GM19438 (cell line): Measurements from ENCODE around the gene MCAT.
"Not testable (repeated sequence)": the region's sequence is repeated elsewhere in the genome, so short reads cannot be mapped to it uniquely, and the experiment has no call there.

ENCODE experiments used
- ATAC-seq: cut with Tn5 transposase; IDR thresholded peaks from one replicate; pipeline ENCODE4 v1.9.1; 2021; ENCODE audit warnings: low read depth; ENCODE audit not compliant: unreplicated experiment

MCAT gene

GRCh38 chr22:43155789-43156188, 12.6 kb upstream of the MCAT start:
- ATAC-seq, result no peak

- ATAC-seq, result no peak
These were observed 11.8 kb upstream of the MCAT start for GRCh38 chr22:43154887-43155536.

GRCh38 chr22:43153899-43154298, 10.7 kb upstream of the MCAT start:
- no peak for ATAC-seq

GRCh38 chr22:43152357-43153071, 9.3 kb upstream of the MCAT start:
- no peak for ATAC-seq

- no peak for ATAC-seq
These were observed 8.8 kb upstream of the MCAT start for GRCh38 chr22:43152003-43152356.

GRCh38 chr22:43151251-43152002, 8.2 kb upstream of the MCAT start, which contains the start of gene TSPO:
TSS of gene TSPO (plus strand) at chr22:43151559. CDS start at chr22:43159239, 7,680 bp downstream.
- no peak for ATAC-seq

GRCh38 chr22:43150731-43151206, 7.6 kb upstream of the MCAT start:
- no peak for ATAC-seq

- ATAC-seq, result no peak
These were observed 5.4 kb upstream of the MCAT start for GRCh38 chr22:43148581-43148980.

GRCh38 chr22:43147821-43148220, 4.6 kb upstream of the MCAT start:
- ATAC-seq, result no peak

- ATAC-seq, result not testable (repeated sequence)
These were observed 3.1 kb upstream of the MCAT start for GRCh38 chr22:43146332-43146731.

- ATAC-seq, result not testable (repeated sequence)
These were observed 2.2 kb upstream of the MCAT start for GRCh38 chr22:43145371-43145770.

GRCh38 chr22:43144949-43145348, 1.8 kb upstream of the MCAT start:
- ATAC-seq, result no peak

GRCh38 chr22:43136801-43137200, 6.4 kb downstream of the MCAT start:
- no peak for ATAC-seq

GRCh38 chr22:43136255-43136654, 6.9 kb downstream of the MCAT start:
- ATAC-seq, result no peak

- ATAC-seq, result no peak
These were observed 7.6 kb downstream of the MCAT start for GRCh38 chr22:43135565-43135964.

GRCh38 chr22:43134553-43134952, 8.6 kb downstream of the MCAT start:
- no peak for ATAC-seq

- no peak for ATAC-seq
These were observed 9.8 kb downstream of the MCAT start for GRCh38 chr22:43133401-43133800.

- no peak for ATAC-seq
These were observed 11.3 kb downstream of the MCAT start for GRCh38 chr22:43131773-43132501.

- no peak for ATAC-seq
These were observed 13.5 kb downstream of the MCAT start for GRCh38 chr22:43129426-43130425.
